Neural cell (in vitro differentiated cells): ENCODE data around the gene AFG1L.

Experiments used
- CTCF ChIP-seq: fragments of 450-650 bp; IDR thresholded peaks from 2 replicates; pipeline ENCODE4 v1.5.1; 2014; ENCODE audit warnings: antibody characterized with exemption, mild to moderate bottlenecking, moderate library complexity; ENCODE audit not compliant: poor library complexity, severe bottlenecking
- EP300 ChIP-seq: fragments of 450-650 bp; conservative IDR thresholded peaks from 2 replicates; pipeline ENCODE4 v1.6.1; 2014; ENCODE audit warnings: antibody characterized with exemption, mild to moderate bottlenecking, moderate library complexity; ENCODE audit not compliant: poor library complexity, severe bottlenecking
- POLR2AphosphoS5 ChIP-seq: IDR thresholded peaks from 2 replicates; pipeline ENCODE4 v1.6.1; 2012
- RAD21 ChIP-seq: fragments of 450-650 bp; conservative IDR thresholded peaks from 2 replicates; pipeline ENCODE4 v1.6.1; 2014; ENCODE audit warnings: antibody characterized with exemption, mild to moderate bottlenecking, moderate library complexity

- TF ChIP-seq CTCF (no peak), EP300 (no peak), RAD21 (no peak), POLR2AphosphoS5 (no peak)
These were observed 9.8 kb downstream of the AFG1L start for GRCh38 chr6:108304646-108305045.
